ENCODE data around the gene NASP.

GRCh38 chr1:45623972-45624371, 40.1 kb downstream of the NASP start, which contains the start of gene CCDC17:
- no peak for TF ChIP-seq CTCF (IDR thresholded peaks at IDR 0.05)
- no peak for TF ChIP-seq POLR2A (IDR thresholded peaks at IDR 0.05)
